ENCODE results near the gene SNRK. TPM values are rescaled to one million over a fixed set of nuclear protein-coding genes. Genes with fewer than 3 reads are reported as not detected.

The SNRK gene
- total and polyA plus RNA-seq, 9 of the 15 experiments (the other 6 are each of a cell fraction or from before 2014, with no cell fraction given) = 1.7 to 12.3 (median 7.3) TPM

DNA sequence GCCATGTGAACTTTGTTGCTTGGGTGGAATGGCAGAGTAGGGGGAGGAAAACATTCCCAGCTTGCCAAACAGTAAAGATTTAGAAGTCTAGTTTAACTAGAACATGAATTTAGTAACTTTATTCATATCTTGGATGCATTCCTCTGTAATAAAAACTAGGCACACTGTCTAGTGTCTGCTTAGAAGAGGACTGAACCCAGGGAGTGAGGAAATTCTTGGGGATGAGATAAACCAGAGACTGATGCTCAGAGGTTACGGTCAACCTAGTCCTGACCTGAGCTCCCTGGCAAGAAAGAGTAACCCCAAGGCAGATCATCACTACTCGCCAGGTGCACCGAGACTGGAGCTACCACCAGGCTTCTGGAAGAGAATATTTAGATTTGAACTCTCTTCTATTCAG, 58.2 kb downstream of the SNRK start (continued):
- no peak for TF ChIP-seq RBM34 (IDR thresholded peaks at IDR 0.05; ENCODE audit: borderline replicate concordance, insufficient read depth, low read length)

DNA sequence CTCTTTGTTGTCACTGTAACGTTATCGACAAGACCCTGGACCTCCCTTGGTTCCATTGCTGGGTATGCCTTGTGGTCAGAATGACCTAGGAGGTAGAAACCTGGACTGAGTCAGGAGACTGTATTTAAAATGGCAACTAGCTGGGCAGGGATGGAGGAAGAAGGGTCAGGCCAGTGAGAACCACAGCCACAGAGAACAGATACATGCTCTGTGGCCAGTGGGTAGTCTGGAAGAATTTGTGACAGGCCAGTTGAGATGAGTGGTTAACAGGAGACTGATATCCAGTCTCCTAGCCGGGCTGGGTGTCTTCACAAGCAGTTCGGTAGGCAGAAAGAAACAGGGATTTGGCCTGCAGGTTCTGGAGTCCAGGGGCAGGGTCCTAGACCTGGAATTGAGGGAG, 58.9 kb downstream of the SNRK start:
- no peaks in the 10 kb centered on the region for H3K9me1 ChIP-seq (ENCODE audit: control insufficient read depth, insufficient read depth, low read length)
- H3K36me3 ChIP-seq (ENCODE audit: control insufficient read depth, insufficient read depth, low read length) = peaks cover 41% of the 10 kb centered on the region
- ATAC-seq = no peak
- no peaks in the 10 kb centered on the region for H4K20me1 ChIP-seq (replicated peaks; ENCODE audit: control insufficient read depth, insufficient read depth, low read length)
- in situ Hi-C loops (cut with MboI) (no loop called here), intact Hi-C loops (cut with micrococcal nuclease) (no loop called here)
- ChIA-PET POLR2A (interaction anchor here (0.5 to 1.0 kb wide), 2 partner anchors 11 to 84 kb away, joined by 3 read pairs; no protein-coding TSS in a partner anchor), CTCF (ENCODE audit: low intra/inter-chr PET ratio) (no interaction called here)
- no peak overlapping the region for H3K9ac ChIP-seq (ENCODE audit: insufficient read depth in 1 of 2, low read depth in 2 of 2, low read length in 2 of 2)
- no peak overlapping the region for H3K4me3 ChIP-seq
- no peak for DNase-seq (ENCODE audit: extremely low read depth in 1 of 4, low spot score in 3 of 4)
- FAIRE-seq = no peak
- H3K27me3 ChIP-seq (ENCODE audit: control insufficient read depth in 2 of 2, insufficient read depth in 2 of 2, low read length in 2 of 2) = no peaks in the 10 kb centered on the region
- H3K4me1 ChIP-seq (replicated peaks in 1 of 2; ENCODE audit: control insufficient read depth in 2 of 2, insufficient read depth in 2 of 2, low read length in 2 of 2) = no peaks in the 10 kb centered on the region; a peak in 1 of 5 replicates
- no peak overlapping the region for H2AFZ ChIP-seq (ENCODE audit: low read depth, low read length)
- H3K9me3 ChIP-seq (replicated peaks; ENCODE audit: control insufficient read depth, insufficient read depth, low read depth, low read length) = no peaks in the 10 kb centered on the region
- no TSS peak for BruUV-seq (replicated peaks)
- no peak overlapping the region for H3K4me2 ChIP-seq (ENCODE audit: insufficient read depth, low read length)
- no peaks in the 10 kb centered on the region for H3K79me2 ChIP-seq (ENCODE audit: control insufficient read depth, insufficient read depth, low read length)
- H3K27ac ChIP-seq (ENCODE audit: extremely low read depth, low read depth, low read length) = no peak overlapping the region
- 88% methylated on average over 4 of the region's 4 CpGs for WGBS (ENCODE audit: insufficient coverage, low coverage, missing lambda C conversion rate)
- TF ChIP-seq RBM39 (optimal IDR thresholded peaks at IDR 0.05; ENCODE audit: low read depth, low read length) = no peak
- no peak for TF ChIP-seq TAF9B (IDR thresholded peaks at IDR 0.05; ENCODE audit: partially characterized antibody)
- TF ChIP-seq ZNF311 (CRISPR knock-in tag; IDR thresholded peaks at IDR 0.05) = no peak
- no peak for TF ChIP-seq U2AF1 (optimal IDR thresholded peaks at IDR 0.05; ENCODE audit: low read depth, low read length)
- TF ChIP-seq STAG1 (CRISPR knock-in tag; IDR thresholded peaks at IDR 0.05; ENCODE audit: borderline replicate concordance) = no peak
- no peak for TF ChIP-seq REST (IDR thresholded peaks at IDR 0.05; ENCODE audit: borderline replicate concordance)
- no peak for TF ChIP-seq REST (CRISPR knock-in tag; IDR thresholded peaks at IDR 0.05; ENCODE audit: low read depth)
- TF ChIP-seq CAMTA2 (CRISPR knock-in tag; conservative IDR thresholded peaks at IDR 0.05) = no peak
- no peak for TF ChIP-seq SOX6 (IDR thresholded peaks at IDR 0.05)
- no peak for TF ChIP-seq MEF2A (IDR thresholded peaks at IDR 0.05; ENCODE audit: control insufficient read depth, low read depth, low read length)
- no peak for TF ChIP-seq NELFE (IDR thresholded peaks at IDR 0.05; ENCODE audit: insufficient read depth, insufficient read length)

Data from K562 (cell line).